Measurements from ENCODE around the gene KIAA0513. TPM values are rescaled to one million over a fixed set of nuclear protein-coding genes. Genes with fewer than 3 reads are reported as not detected.

The KIAA0513 gene
- total RNA-seq, 1 donor from 2014 or later: 21.7 TPM

DNA sequence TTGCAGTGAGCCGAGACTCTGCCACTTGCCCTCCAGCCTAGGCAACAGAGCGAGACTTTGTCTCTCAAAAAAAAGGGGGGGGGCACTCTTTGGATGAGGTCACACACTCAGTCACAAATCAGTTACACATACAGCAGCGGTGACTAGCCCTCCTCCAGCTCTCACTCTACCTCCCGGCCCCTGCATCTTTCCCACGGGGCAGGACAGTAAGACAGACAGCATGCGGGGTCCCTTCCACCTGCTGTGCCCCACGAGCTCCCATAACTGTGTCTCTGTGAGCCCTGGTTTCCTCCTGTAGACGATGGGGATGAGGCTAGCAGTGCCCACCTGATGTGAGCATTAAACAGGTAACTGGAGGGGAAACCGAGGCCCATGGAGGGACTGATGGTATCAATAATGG is 79.5 kb downstream of the KIAA0513 start:
- no peak for ATAC-seq
- Histone ChIP-seq H3K4me3 (no peak overlapping the region), H3K9me3 (no peaks in the 10 kb centered on the region), H3K27me3 (no peaks in the 10 kb centered on the region), H3K27ac (no peak overlapping the region), H3K4me1 (peaks cover 12% of the 10 kb centered on the region), H3K36me3 (no peaks in the 10 kb centered on the region)
- DNase-seq: no peak
- intact Hi-C loops (cut with DNase I): no loop called here
- no peak for TF ChIP-seq CTCF (IDR thresholded peaks at IDR 0.05)

- Histone ChIP-seq H3K27ac (no peak overlapping the region), H3K36me3 (no peaks in the 10 kb centered on the region), H3K27me3 (no peaks in the 10 kb centered on the region), H3K4me1 (peaks cover 8% of the 10 kb centered on the region), H3K4me3 (no peak overlapping the region), H3K9me3 (no peaks in the 10 kb centered on the region)
- DNase-seq: no peak
- no peak for TF ChIP-seq CTCF (IDR thresholded peaks at IDR 0.05)
- no peak for ATAC-seq
- intact Hi-C loops (cut with DNase I): no loop called here
Measured at GRCh38 chr16:85107532-85107931, 79.9 kb downstream of the KIAA0513 start.

DNA sequence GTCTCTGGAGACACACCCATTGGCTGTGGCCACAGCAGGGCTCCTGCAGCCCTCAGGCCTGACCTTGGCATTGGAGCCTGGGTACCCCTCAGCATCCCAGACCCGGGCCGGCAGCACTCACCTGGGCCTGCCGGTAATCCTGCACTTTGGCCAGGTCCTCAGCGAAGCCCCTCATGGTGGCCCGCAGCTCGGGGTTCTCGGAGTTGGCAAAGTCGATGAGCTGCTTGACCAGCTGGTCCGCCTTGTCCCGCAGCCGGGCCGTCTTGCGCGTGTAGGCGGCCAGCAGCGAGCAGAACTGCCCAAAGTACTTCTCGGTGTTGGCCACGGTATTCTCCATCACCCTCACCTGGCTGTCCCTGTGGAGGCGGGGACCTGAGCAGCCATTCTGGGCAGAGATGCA is 82.5 kb downstream of the KIAA0513 start:
- no peak for ATAC-seq
- TF ChIP-seq CTCF (IDR thresholded peaks at IDR 0.05): no peak
- Histone ChIP-seq H3K4me3 (no peak overlapping the region), H3K9me3 (no peaks in the 10 kb centered on the region), H3K27me3 (no peaks in the 10 kb centered on the region), H3K27ac (no peak overlapping the region), H3K36me3 (no peaks in the 10 kb centered on the region), H3K4me1 (peaks cover 8% of the 10 kb centered on the region)
- intact Hi-C loops (cut with DNase I): loop anchor here (10.0 kb wide), 1 partner anchor 145 kb away; no protein-coding TSS in a partner anchor
- DNase-seq: no peak

- ATAC-seq: no peak
- intact Hi-C loops (cut with DNase I): loop anchor here (10.0 kb wide), 1 partner anchor 144 kb away; no protein-coding TSS in a partner anchor
Measured at GRCh38 chr16:85111184-85111583, 83.6 kb downstream of the KIAA0513 start.

GRCh38 chr16:85112364-85112763 is 84.8 kb downstream of the KIAA0513 start, which contains the start of gene CIBAR2:
CIBAR2 (minus strand) TSS chr16:85112472; CDS start chr16:85112352, 120 bp downstream.
- no peaks in the 10 kb centered on the region for H3K27me3 ChIP-seq
- ATAC-seq (no peak), DNase-seq (no peak)
- H3K27ac ChIP-seq: no peak within 1 kb of the TSS
- no peak within 1 kb of the TSS for H3K4me3 ChIP-seq
- H3K36me3 ChIP-seq: no peaks in the 10 kb centered on the region
- H3K4me1 ChIP-seq: peaks cover 8% of the 10 kb centered on the region
- intact Hi-C loops (cut with DNase I): loop anchor here (10.0 kb wide), 1 partner anchor 142 kb away; no protein-coding TSS in a partner anchor
- TF ChIP-seq CTCF (IDR thresholded peaks at IDR 0.05): no peak
- H3K9me3 ChIP-seq: no peaks in the 10 kb centered on the region

More at GRCh38 chr16:85111184-85111583, 83.6 kb downstream of the KIAA0513 start:
- DNase-seq: no peak
- H3K27ac ChIP-seq: no peak overlapping the region
- TF ChIP-seq CTCF (IDR thresholded peaks at IDR 0.05): no peak
- no peaks in the 10 kb centered on the region for H3K9me3 ChIP-seq
- H3K27me3 ChIP-seq: no peaks in the 10 kb centered on the region
- H3K4me1 ChIP-seq: peaks cover 8% of the 10 kb centered on the region
- no peak overlapping the region for H3K4me3 ChIP-seq
- H3K36me3 ChIP-seq: no peaks in the 10 kb centered on the region

Data from upper lobe of right lung (tissue), 1 donor.